A549 (cell line): ENCODE results near the gene SOX5. TPM values are rescaled to one million over a fixed set of nuclear protein-coding genes. Genes with fewer than 3 reads are reported as not detected.
A peak's percentile ranks its signal among the peaks of the same experiment; 100 is the strongest.

Source experiments
- ATAC-seq, 2 experiments: fragments of 200-7000 bp in 1 of 2; fragments of >200 bp in 1 of 2; cut with Nextera tagmentation in 1 of 2; cut with Tn5 transposase in 1 of 2; 3 replicates each; pipeline versions ENCODE4 v1.8.0 to v1.9.1; 2018 to 2020; ENCODE audit warnings: mild to moderate bottlenecking in 1 of 2, moderate library complexity in 1 of 2
- CTCF ChIA-PET: fragments of 300-600 bp; sonication (Branson Sonifier 250); formaldehyde crosslinking; extraction: SDS; loops from one replicate; lab custom pipeline; 2021; ENCODE audit warnings: antibody characterized with exemption, inconsistent platforms; lab: Yijun Ruan, JAX
- POLR2A ChIA-PET: fragments of 350-600 bp; formaldehyde crosslinking; extraction: SDS; loops from one replicate; lab custom pipeline; 2021; ENCODE audit warnings: antibody characterized with exemption, inconsistent platforms; lab: Yijun Ruan, JAX
- DNase-seq, 2 experiments: peaks; one replicate each; pipeline versions ENCODE4 v3.0.0 to v3.0.0-alpha.2; 2011 to 2016; ENCODE audit warnings: low read depth in 1 of 2, low spot score in 1 of 2
- FAIRE-seq: peaks from 2 replicates; lab custom pipeline; 2011; peaks lifted over from hg19 to GRCh38; lab: Jason Lieb, UNC
- H3K27ac ChIP-seq, 2 experiments: fragments of >200 bp; sonication (Bioruptor Twin); formaldehyde crosslinking; 3 replicates each; pipeline ENCODE4 v1.5.1; 2016 to 2017
- H3K4me1 ChIP-seq: fragments of >200 bp; sonication (Bioruptor Twin); formaldehyde crosslinking; 3 replicates; pipeline ENCODE4 v1.6.1; 2016
- H3K4me2 ChIP-seq: fragments of >200 bp; sonication (Bioruptor Twin); formaldehyde crosslinking; 3 replicates; pipeline ENCODE4 v1.6.1; 2016
- H3K4me3 ChIP-seq: fragments of >200 bp; sonication (Bioruptor Twin); formaldehyde crosslinking; 3 replicates; pipeline ENCODE4 v1.5.1; 2016
- H3K9me3 ChIP-seq: fragments of >200 bp; sonication (Bioruptor Twin); formaldehyde crosslinking; 3 replicates; pipeline ENCODE4 v1.6.1; 2016
- BCL3 ChIP-seq: fragments of >200 bp; sonication (Bioruptor Twin); formaldehyde crosslinking; IDR thresholded peaks from 3 replicates; pipeline ENCODE4 v1.6.1; 2016
- CEBPB ChIP-seq, 2 experiments: fragments of >200 bp in 1 of 2; sonication (Bioruptor Twin) in 1 of 2; formaldehyde crosslinking in 1 of 2; IDR thresholded peaks; 2 replicates each; pipeline ENCODE4 v1.6.1; 2012 to 2016
- CHD2 ChIP-seq: fragments of 150-350 bp; IDR thresholded peaks from 2 replicates; pipeline ENCODE4 v1.6.1; 2014; ENCODE audit warnings: low read length; ENCODE audit not compliant: partially characterized antibody
- FOSL2 ChIP-seq, 2 experiments: fragments of 450-650 bp in 1 of 2; fragments of >200 bp in 1 of 2; sonication (Bioruptor Twin) in 1 of 2; formaldehyde crosslinking; IDR thresholded peaks; 2 replicates each; pipeline versions ENCODE4 v1.5.0 to v1.6.1; 2016 to 2020; ENCODE audit warnings: mild to moderate bottlenecking in 1 of 2, moderate library complexity in 1 of 2
- FOXS1 ChIP-seq: fragments of 250-450 bp; sonication (Bioruptor Pico); IDR thresholded peaks from 2 replicates; pipeline ENCODE4 v1.5.0; 2020; ENCODE audit warnings: mild to moderate bottlenecking, moderate library complexity
- HDAC2 ChIP-seq: fragments of 200-600 bp; sonication (generic); IDR thresholded peaks from 2 replicates; pipeline ENCODE4 v1.6.1; 2016
- HOXA7 ChIP-seq: fragments of 250-450 bp; sonication (Bioruptor Pico); IDR thresholded peaks from 2 replicates; pipeline ENCODE4 v1.5.0; 2020; ENCODE audit warnings: mild to moderate bottlenecking, moderate library complexity
- HOXB5 ChIP-seq: fragments of 250-450 bp; sonication (Bioruptor Pico); IDR thresholded peaks from 2 replicates; pipeline ENCODE4 v1.5.0; 2020; ENCODE audit warnings: mild to moderate bottlenecking, moderate library complexity
- MAFK ChIP-seq: fragments of 450-650 bp; IDR thresholded peaks from 2 replicates; pipeline ENCODE4 v1.6.1; 2014; ENCODE audit not compliant: partially characterized antibody
- PBX3 ChIP-seq: IDR thresholded peaks from 2 replicates; pipeline ENCODE4 v1.6.1; 2012
- SREBF2 ChIP-seq: fragments of 450-650 bp; IDR thresholded peaks from 2 replicates; pipeline ENCODE4 v1.6.1; 2014; ENCODE audit warnings: mild to moderate bottlenecking, moderate library complexity
- TP53 ChIP-seq: fragments of 250-450 bp; sonication (Bioruptor Pico); IDR thresholded peaks from 2 replicates; pipeline ENCODE4 v1.5.0; 2021; ENCODE audit warnings: mild to moderate bottlenecking, moderate library complexity
- WGBS: methylation state at CpG from one replicate; pipeline ENCODE4 v1.1.6; 2017; ENCODE audit errors: missing lambda C conversion rate; 5-methylcytosine and 5-hydroxymethylcytosine counted together
- polyA plus RNA-seq, 4 experiments: library from polyadenylated mRNA; depleted of rRNA in 3 of 4; stranded (reverse); fragments of >200 nt; fragmentation: RNase III in 1 of 4; extraction: RNeasy Plus Mini Kit Qiagen cat#74134 plus additional on column Dnase treatment in 1 of 4; gene quantifications; 2 replicates in 3 of 4; 3 replicates in 1 of 4; pipeline ENCODE4 v1.2.3, GENCODE V29; 2011 to 2017
- TF ChIP-seq, protein P1 (sequence below): fragments of 250-450 bp; sonication (Bioruptor Pico); IDR thresholded peaks from 2 replicates; pipeline ENCODE4 v1.5.0; 2021; ENCODE audit warnings: mild to moderate bottlenecking, moderate library complexity, borderline replicate concordance
- TF ChIP-seq, protein P2 (sequence below): fragments of 250-450 bp; sonication (Bioruptor Pico); IDR thresholded peaks from 2 replicates; pipeline ENCODE4 v1.5.0; 2020; ENCODE audit warnings: low read depth, mild to moderate bottlenecking, moderate library complexity
- TF ChIP-seq, protein P3 (sequence below): IDR thresholded peaks from 2 replicates; pipeline ENCODE4 v1.6.1; 2012; ENCODE audit warnings: low read depth, borderline replicate concordance

Gene SOX5
- polyA plus RNA-seq, 2 of the 4 experiments (the other 2 are of a cell fraction), result not detected

DNA sequence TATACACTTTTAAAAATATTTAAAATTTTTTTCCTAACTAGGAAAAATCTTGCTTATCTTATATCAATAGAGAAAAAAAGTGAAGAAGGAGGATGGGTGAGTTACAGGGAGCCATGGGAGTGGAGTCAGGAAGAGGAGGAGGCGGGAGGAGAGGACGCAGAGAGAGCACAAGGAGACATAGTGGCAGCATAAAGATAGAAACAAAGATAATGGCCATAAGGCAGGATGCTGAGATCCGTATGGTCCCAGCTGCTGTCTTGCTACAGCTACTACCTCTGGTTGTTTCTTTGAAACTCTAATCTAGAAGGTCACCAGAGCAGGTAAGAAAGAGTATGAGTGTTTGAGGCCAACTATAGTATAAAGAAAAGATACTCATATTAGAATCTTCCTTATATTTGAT lies 2.6 kb upstream of the SOX5 start:
- ATAC-seq (no peak), DNase-seq (no peak), FAIRE-seq (no peak)
- H3K9me3 ChIP-seq, result no peaks in the 10 kb centered on the region
- ChIA-PET CTCF (no interaction called here), POLR2A (no interaction called here)
- H3K4me2 ChIP-seq, result no peak overlapping the region
- no peak overlapping the region for H3K27ac ChIP-seq
- H3K4me3 ChIP-seq, result no peak overlapping the region
- WGBS, result 6% methylated on average over 3 of the region's 3 CpGs
- no peaks in the 10 kb centered on the region for H3K4me1 ChIP-seq
- TF ChIP-seq HOXA7 (CRISPR knock-in tag) (no peak), SREBF2 (no peak), FOXS1 (CRISPR knock-in tag) (no peak), TP53 (CRISPR knock-in tag) (no peak), BCL3 (no peak)

DNA sequence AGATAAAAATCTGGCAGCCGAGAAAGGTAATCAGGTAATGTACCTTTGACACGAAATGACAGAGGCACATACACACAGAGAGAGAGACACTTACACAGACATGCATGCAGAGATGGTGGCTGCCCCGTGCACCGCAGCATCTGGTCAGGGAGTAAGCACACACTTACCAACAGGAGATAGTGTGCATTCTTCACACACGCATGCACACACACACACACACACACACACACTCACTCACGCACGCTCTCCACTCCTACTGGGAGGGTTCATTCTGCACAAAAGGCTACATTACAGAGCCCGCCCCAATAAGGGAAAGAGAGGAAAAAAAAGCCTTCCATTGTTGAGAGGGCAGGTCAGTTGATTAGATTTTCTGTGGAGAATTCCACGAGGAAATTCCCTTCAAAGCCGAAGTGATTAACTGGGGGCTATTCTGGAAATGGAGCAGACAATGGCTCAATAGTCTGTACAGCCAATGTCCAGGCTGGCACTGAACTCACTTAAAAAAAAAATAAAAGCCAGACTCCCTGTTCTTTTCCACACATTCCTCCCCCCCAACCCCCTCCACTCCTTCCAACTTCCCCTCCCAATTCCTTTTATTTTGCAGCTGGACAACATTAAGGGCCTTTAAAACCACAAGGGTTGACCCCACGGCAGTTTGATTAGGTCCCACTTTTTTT lies 1.4 kb upstream of the SOX5 start:
- TF ChIP-seq HDAC2 (no peak), FOSL2 (IDR thresholded peaks at IDR 0.05) (no peak), FOSL2 (CRISPR knock-in tag; IDR thresholded peaks at IDR 0.05) (no peak), CEBPB (IDR thresholded peaks at IDR 0.05) (no peak), CHD2 (no peak)
- TF ChIP-seq, protein P1, sequence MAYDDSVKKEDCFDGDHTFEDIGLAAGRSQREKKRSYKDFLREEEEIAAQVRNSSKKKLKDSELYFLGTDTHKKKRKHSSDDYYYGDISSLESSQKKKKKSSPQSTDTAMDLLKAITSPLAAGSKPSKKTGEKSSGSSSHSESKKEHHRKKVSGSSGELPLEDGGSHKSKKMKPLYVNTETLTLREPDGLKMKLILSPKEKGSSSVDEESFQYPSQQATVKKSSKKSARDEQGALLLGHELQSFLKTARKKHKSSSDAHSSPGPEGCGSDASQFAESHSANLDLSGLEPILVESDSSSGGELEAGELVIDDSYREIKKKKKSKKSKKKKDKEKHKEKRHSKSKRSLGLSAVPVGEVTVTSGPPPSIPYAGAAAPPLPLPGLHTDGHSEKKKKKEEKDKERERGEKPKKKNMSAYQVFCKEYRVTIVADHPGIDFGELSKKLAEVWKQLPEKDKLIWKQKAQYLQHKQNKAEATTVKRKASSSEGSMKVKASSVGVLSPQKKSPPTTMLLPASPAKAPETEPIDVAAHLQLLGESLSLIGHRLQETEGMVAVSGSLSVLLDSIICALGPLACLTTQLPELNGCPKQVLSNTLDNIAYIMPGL (CRISPR knock-in tag), result no peak
- TF ChIP-seq, protein P2, sequence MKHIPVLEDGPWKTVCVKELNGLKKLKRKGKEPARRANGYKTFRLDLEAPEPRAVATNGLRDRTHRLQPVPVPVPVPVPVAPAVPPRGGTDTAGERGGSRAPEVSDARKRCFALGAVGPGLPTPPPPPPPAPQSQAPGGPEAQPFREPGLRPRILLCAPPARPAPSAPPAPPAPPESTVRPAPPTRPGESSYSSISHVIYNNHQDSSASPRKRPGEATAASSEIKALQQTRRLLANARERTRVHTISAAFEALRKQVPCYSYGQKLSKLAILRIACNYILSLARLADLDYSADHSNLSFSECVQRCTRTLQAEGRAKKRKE (CRISPR knock-in tag), result no peak
- TF ChIP-seq, all 56 proteins: peak for 0
- no peak for DNase-seq
- H3K4me1 ChIP-seq, result no peaks in the 10 kb centered on the region
- ChIA-PET POLR2A (no interaction called here), CTCF (no interaction called here)
- no peak overlapping the region for H3K4me3 ChIP-seq
- H3K9me3 ChIP-seq, result no peaks in the 10 kb centered on the region
- FAIRE-seq, result no peak
- H3K27ac ChIP-seq, result no peak overlapping the region
- peak; percentile 61 to 68; a peak in 3 of 6 replicates for ATAC-seq
- 4% methylated on average over 11 of the region's 11 CpGs for WGBS
- peak overlapping the region; percentile 49; the same call in 2 of the 3 replicates for H3K4me2 ChIP-seq

GRCh38 chr12:23950210-23950774 lies 822 bp upstream of the SOX5 start:
- DNase-seq (no peak), ATAC-seq (peak; percentile 59 to 74; a peak in 4 of 6 replicates), FAIRE-seq (no peak)
- Histone ChIP-seq H3K4me1 (no peaks in the 10 kb centered on the region), H3K4me2 (peak overlapping the region; percentile 49), H3K9me3 (no peaks in the 10 kb centered on the region), H3K4me3 (peak overlapping the region; percentile 3; the same call in 1 of the 3 replicates), H3K27ac (no peak overlapping the region)
- 4% methylated on average over 16 of the region's 17 CpGs for WGBS
- TF ChIP-seq MAFK (no peak), HOXA7 (CRISPR knock-in tag) (no peak)
- ChIA-PET CTCF (no interaction called here), POLR2A (no interaction called here)

DNA sequence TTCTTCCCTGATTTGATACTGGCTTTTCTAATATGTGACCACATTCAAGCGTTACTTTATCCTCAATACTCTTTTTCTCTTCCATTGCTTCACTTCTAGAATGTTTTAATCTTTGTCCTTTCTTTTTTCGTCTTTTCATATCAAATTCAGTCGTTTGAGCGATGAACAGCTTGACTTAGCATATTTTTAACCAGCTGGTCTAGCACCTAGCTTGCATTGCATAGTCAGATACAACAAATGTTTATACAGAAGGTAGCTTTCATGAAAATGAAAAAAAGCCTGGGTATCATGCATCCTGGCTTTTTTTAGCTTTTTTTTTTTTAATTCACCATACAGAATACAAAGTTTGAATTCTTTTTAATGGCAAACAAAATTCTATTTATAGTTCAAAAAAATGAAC lies 1.2 kb downstream of the SOX5 start:
- CTCF ChIA-PET, result no interaction called here
- no peak for DNase-seq
- Histone ChIP-seq H3K9me3 (no peaks in the 10 kb centered on the region), H3K4me2 (no peak overlapping the region), H3K4me1 (no peaks in the 10 kb centered on the region), H3K4me3 (no peak overlapping the region)
- 8% methylated on average over 4 of the region's 4 CpGs for WGBS
- TF ChIP-seq PBX3 (no peak), HOXB5 (CRISPR knock-in tag) (no peak)
- TF ChIP-seq, protein P3, sequence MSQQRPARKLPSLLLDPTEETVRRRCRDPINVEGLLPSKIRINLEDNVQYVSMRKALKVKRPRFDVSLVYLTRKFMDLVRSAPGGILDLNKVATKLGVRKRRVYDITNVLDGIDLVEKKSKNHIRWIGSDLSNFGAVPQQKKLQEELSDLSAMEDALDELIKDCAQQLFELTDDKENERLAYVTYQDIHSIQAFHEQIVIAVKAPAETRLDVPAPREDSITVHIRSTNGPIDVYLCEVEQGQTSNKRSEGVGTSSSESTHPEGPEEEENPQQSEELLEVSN, result no peak
- TF ChIP-seq, all 56 proteins: peak for 0
- POLR2A ChIA-PET, result no interaction called here
- peak; percentile 51 for FAIRE-seq
- ATAC-seq, result no peak
- H3K27ac ChIP-seq, result no peak overlapping the region
